ENCODE data around the gene NSMCE1.
"Not testable (repeated sequence)": the region's sequence is repeated elsewhere in the genome, so short reads cannot be mapped to it uniquely, and the experiment has no call there.

Gene NSMCE1

DNA sequence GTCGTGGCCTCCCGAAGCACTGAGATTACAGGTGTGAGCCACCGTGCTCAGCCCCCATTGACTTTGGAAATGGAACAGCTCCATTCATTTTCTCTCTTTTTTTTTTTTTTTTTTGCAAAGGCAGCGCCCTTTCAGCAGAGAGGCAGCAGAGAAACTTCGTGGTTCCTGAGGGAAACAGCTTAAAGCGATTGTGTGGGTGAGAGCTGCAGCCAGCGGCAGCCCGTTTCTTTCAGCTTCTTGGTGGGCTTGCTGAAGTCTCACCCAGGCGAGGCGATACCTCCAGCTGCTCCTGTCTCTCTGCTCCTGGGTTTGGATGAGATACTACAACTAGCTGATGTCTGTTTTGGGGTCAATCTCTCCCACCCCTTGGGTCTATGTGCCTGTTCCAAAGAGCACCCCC lies 57.5 kb downstream of the NSMCE1 start:
- DNase-seq, result no peak

DNA sequence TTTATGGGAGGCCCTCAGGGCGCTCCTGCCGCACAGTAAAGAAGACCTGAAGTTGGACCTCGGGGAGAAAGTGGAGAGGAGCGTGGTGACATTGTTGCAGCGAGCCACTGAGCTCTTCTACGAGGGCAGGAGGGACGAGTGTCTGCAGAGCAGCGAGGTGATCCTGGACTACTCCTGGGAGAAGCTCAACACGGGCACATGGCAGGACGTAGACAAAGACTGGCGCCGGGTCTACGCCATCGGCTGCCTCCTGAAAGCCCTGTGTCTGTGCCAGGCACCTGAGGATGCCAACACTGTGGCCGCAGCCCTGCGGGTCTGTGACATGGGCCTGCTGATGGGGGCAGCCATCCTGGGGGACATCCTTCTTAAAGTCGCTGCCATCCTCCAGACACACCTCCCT lies 58.4 kb downstream of the NSMCE1 start:
- DNase-seq, result no peak

DNA sequence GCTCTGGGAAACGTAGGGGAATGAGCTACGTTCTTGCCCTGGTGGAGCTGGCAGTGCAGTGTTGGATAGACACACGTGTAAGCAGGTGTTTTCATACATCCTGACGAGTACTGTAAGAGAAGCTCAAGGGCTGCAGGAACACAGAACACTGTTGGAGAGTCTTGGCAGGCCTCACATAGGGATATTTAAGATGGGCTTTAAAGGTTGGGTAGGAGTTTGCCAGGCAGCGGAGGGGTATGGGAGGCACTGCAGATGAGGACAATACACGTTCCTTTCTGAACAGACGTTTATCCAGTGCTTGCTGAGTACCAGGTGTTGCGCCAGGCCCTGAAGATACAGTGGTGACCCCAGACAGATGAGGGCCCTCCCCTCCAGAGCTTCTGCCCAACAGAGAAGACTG lies 59.0 kb downstream of the NSMCE1 start:
- DNase-seq, result no peak

DNA sequence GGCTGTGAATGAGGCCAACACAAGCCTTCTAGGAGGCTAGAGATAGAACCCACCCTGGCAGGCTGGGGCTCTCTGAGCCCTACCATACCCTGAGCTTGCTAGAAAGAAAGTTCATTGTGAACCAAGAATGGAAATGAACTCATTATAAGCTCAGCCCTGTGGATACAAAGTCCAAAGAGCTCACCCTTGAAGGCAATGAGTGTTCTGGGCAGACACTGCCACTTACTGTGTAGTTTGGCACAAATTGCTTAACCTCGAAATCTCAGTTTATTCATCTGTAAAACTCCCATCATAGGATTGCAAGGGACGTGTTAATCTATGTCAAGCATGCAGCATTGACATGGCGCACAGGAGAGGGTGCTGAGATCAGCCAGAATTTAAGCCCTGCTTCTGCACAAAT lies 59.8 kb downstream of the NSMCE1 start:
- no peak for DNase-seq

GRCh38 chr16:27208081-27208680 lies 60.4 kb downstream of the NSMCE1 start:
- no peak for DNase-seq

GRCh38 chr16:27207121-27207520 lies 61.5 kb downstream of the NSMCE1 start:
- DNase-seq, result not testable (repeated sequence)

GRCh38 chr16:27205423-27206065 lies 63.0 kb downstream of the NSMCE1 start:
- DNase-seq, result no peak

DNA sequence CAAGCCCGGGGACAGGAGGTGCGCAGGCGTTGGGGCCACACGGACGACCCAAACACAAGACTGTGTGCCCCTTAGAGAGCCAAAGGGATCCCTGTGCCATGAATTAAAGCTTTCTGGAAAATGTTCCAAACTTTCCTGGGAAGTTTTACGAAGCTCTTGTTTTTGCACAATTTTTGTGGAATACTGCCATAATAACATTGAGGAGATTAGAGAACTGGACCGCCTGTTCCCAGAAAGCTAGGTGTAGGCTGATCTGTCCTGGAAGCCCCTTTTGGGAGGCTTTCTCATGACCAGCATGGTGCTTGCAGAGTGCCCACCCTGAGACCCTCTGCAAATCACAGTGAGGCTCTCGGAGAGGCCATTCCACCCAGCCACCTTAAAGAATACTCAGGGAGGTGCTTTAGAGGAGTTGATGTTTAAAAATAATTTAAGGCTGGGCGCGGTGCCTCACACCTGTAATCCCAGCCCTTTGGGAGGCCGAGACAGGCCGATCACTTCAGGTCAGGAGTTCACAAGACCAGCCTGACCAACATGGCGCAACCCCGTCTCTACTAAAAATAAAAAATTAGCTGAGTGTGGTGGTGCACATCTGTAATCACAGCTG lies 64.2 kb downstream of the NSMCE1 start:
- DNase-seq, result no peak

- DNase-seq, result peak; percentile 98
Measured at GRCh38 chr16:27203507-27204311, 64.9 kb downstream of the NSMCE1 start, which contains the start of gene KDM8. Gene KDM8, plus strand, starts transcription at chr16:27203526. Its CDS starts 6,598 bp downstream, at chr16:27210124.

DNA sequence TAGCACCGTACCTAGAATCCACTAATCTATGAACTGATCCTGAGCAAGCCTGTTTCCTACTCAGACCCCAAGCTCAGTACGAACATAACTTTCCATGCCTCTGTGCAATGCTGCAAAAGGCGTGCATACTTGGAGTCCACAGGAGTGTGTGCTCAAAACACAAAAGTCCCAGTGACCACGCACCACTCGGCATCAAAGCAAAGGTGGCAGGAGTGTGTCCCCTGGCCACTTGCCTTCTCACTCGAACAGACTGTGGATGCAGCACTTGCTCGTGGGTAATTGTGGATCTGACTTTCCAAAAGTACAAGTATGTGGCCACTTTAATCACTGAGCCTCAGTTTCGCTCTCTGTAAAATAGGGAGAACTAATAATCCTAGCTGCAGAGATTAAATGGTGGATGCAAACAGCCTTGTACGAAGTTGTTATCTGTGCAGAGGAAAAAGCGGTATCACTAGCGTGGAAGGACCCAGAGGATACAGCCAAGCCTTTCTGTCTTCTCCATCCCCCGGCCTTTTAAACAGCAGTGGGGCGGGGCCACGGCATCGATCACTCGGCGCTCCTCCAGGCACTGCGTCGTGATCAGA lies 65.6 kb downstream of the NSMCE1 start:
- DNase-seq, result no peak

DNA sequence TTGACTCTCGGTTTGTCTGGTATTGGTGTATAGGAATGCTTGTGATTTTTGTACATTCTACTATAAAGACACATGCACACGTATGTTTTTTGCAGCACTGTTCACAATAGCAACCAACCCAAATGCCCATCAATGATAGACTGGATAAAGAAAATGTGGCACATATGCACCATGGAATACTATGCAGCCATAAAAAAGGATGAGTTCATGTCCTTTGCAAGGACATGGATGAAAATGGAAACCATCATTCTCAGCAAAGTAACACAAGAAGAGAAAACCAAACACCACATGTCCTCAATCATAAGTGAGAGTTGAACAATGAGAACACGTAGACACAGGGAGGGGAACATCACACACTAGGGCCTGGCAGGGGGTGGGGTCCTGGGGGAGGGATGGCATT lies 67.7 kb downstream of the NSMCE1 start:
- DNase-seq, result not testable (repeated sequence)

DNA sequence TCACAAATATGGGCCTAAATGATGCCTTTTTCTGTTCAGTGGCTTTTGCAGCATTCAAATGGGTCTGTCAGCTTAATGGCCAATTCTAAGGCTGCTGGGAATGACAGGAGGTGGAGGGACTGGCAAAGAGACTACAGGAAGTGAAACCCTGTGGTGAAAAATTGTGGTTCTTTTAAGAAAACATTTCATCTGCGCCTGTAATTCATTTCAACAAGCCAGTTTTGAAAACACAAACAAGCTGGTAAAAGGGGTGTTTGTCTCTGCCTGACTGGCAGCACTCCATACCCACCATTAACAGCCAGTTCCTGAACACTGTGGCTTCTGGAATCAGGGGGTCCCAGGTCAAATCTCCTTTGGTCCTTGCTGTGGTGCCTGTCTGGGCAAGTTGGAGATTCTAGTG lies 68.8 kb downstream of the NSMCE1 start:
- DNase-seq, result no peak

- DNase-seq, result no peak
Measured at GRCh38 chr16:27199235-27199586, 69.4 kb downstream of the NSMCE1 start.

GRCh38 chr16:27198451-27199234 lies 69.9 kb downstream of the NSMCE1 start:
- DNase-seq, result no peak

DNA sequence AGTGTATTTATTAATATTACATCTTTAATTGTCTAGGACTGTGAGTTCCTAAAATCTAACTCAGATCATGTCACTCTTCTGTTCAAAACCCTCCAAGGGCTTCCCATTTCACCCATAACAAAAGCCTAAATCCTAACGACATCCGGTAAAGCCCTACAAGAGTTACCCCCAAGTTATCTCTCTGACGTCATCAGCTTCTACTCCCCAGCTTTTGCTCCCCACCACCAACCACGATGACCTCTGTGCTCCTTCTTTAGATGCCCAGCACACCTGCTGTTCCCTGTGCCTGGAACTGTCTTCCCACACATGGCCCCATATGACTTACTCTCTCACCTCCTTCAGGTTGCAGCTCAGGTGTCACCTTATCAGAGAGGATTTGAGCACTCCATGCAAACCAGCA lies 71.6 kb downstream of the NSMCE1 start:
- DNase-seq, result no peak

GRCh38 chr16:27195941-27196595 lies 72.5 kb downstream of the NSMCE1 start:
- DNase-seq, result peak; percentile 59

GRCh38 chr16:27195076-27195741 lies 73.4 kb downstream of the NSMCE1 start:
- no peak for DNase-seq

- DNase-seq, result no peak
Measured at GRCh38 chr16:27193300-27193990, 75.1 kb downstream of the NSMCE1 start.

DNA sequence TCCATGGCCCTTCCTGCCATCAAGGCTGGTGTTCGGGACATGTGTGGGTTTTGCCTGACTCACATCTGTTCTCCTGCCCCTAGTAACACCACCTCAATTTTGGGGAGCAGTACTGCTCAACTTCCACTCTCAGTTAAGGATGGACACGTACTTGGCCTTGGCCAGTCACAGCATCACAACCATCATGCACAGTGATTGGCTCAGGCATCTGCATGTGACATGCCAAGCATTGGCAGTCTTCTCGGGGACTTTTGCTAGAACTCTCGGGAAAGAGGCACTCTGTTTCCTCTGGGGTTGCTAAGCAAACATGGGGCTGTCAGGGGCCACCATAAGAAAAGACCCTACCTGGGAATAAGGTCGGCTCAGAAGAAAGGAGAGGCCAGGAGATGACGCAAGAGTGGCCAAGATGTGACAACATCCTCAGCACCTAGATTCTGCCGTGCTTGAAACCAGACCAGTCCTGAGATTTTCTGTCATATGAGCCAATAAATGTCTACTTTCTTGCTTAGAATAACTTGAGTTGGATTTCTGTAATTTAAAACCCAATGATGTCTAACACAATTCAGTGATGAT lies 77.1 kb downstream of the NSMCE1 start:
- DNase-seq, result no peak

DNA sequence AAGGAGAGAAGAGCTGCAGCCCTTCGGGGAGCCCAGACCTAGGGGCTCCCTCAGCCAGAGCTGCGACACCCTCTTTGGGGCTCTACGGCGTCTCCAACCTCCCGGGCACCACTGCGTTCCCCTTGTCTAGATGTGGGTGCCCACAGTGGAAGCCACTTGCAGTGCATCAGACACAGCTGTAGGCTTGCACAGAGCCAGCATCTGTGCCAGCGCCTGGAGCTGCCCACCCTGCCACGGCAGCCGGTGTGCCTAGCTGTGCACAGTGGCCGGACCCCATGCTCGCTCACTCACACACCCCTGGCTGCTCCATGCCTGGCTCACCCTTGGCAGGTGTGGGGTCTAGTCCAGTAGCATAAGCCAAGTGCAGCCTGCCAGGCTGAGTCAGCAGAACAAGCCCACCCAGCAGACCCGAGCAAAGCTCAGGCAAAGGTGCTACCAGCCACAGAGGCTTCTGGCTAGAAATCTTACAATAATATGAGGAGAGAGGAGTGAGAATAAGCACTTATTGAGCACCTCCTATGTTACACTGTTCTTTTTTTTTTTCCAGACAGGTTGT lies 78.2 kb downstream of the NSMCE1 start:
- DNase-seq, result no peak
